ENCODE data around the gene ZFYVE28.

GRCh38 chr4:2397596-2398379 lies 20.7 kb downstream of the ZFYVE28 start:
- no peak for TF ChIP-seq POLR2AphosphoS5 (IDR thresholded peaks at IDR 0.05; ENCODE audit: low read depth, low read length)
- no peak for TF ChIP-seq REST (IDR thresholded peaks at IDR 0.05; ENCODE audit: insufficient read depth in 1 of 2, low read depth in 2 of 2, low read length in 2 of 2)
- TF ChIP-seq TAF1 (IDR thresholded peaks at IDR 0.05; ENCODE audit: borderline replicate concordance, insufficient read depth, low read length), result no peak
- TF ChIP-seq SIN3A (IDR thresholded peaks at IDR 0.05; ENCODE audit: borderline replicate concordance, insufficient read depth, low read length), result no peak
